SIG-M5 treated with dmso at 0.1 percent for 504 hours (cell line): Measurements from ENCODE around the gene CFAP157.

Experiments
- DNase-seq: peaks from one replicate; lab custom pipeline; 2025; ENCODE audit not compliant: unreplicated experiment; lab: John Stamatoyannopoulos, UW

Gene CFAP157

DNA sequence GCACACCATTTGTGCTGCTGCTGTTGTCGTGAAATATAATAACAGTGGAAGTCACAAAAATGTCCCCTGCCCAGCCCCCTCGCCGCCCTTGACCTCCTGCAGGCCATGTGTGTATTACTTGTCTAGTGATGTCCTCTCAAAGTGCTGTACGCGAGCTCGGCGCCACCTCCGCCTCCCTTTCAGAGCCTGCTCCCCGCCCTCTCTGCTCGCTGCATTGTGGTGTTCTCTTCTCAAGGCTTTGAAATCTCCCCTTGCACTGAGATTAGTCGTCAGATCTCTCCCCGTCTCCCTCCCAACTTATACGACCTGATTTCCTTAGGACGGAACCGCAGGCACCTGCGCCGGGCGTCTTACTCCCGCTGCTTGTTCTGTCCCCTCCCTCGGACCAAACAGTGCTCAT, 14.7 kb upstream of the CFAP157 start:
- DNase-seq: no peak

- DNase-seq: no peak
Measured at GRCh38 chr9:127693143-127693542, 13.6 kb upstream of the CFAP157 start.

- no peak for DNase-seq
Measured at GRCh38 chr9:127693697-127694096, 13.1 kb upstream of the CFAP157 start.

DNA sequence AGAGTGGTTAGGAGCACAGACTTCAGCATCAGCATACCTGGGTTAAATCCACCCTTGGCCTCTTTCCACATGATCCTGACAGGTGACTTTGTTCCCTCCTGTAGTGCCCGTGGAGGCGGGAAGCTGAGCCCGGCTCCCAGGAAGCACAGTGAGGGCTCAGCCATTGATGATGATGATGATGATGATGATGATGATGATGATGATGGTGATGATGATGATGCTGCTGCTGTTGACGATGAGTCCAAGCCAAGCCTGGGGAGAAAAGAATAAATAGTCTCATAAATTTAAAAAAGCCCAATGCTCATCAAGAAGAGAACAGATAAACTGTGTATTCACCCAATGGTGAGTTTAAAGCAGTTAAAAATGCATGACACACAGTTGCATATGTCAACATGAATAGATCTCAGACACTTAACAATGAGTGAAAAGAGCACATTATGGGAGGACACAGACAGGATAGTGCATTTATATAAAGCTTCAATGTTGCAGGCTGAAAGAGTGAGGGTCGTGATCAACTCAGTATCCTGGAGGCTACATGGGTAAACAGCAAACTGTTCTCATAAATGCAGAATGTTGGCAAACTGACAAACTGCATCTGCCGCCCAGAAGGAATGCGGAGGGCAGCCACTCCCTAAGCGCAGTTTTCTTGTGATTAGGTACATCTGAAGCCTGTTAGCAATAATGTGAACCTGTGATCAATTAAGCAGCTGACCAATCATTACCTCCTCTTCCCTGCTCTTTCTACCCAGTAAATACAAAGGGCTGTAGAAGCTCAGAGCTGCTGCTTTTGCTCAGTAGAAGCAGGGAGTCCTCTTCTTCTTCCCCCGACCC, 11.7 kb upstream of the CFAP157 start:
- DNase-seq: no peak

DNA sequence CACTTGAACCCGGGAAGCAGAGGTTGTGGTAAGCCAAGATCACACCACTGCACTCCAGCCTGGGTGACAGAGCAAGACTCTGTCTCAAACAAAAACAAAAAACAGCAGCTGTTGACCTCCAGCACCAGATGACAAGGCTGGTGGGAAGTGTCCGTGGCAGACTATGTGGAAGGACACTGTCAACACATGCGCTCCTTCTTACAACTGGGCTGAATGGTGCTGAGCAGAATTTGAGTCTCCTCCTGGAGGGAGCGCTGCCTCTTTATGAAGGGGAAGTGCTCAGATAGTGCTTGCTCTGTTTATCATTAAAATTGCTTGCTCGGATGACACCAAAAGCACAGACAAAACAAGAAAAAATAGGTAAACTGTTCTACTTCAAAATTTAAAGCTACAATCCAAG, 9.2 kb upstream of the CFAP157 start:
- no peak for DNase-seq

DNA sequence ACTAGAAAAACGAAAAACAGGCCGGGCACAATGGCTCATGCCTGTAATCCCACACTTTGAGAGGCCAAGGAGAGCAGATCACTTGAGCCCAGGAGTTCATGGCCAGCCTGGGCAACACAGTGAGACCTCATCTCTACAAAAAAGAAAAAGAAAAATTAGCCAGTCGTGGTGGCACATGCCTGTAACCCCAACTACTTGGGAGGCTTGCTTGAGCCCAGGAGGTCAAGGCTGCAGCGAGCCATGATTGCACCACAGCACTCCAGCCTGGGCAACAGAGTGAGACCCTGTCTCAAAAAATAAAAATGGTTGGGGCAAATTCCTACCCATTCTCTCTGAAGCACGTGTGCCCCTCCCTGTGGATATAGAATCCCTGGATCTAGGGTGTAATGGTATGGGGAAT, 8.4 kb upstream of the CFAP157 start:
- DNase-seq: no peak

DNA sequence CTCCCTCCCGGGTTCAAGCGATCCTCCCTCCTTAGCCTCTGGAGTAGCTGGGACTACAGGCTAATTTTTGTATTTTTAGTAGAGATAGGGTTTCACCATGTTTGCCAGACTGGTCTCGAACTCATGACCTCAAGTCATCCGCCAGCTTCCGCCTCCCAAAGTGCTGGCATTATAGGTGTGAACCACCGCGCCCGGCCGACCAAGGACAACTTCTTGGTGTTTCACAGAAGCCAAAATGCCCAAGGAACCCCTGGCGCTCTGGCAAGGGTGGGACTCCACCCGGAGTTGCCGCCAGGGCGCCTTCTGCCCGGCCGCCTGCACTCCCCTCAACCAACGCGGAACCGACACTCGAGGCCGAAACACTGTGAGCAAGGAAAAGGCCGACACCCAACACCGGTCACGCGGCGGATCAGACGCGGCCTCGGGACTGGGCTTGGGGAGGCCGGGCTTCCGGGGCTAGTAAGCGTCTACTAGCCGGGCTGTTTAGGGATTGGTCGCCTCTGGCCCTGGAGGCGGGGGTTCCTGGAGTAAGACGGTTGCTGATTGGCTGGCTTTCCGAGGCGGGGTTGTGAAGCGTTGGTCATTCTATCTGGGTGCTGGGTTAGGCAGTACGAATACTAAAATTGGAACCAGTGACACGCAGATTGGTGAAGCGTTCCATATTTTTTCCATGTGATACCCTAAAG, 7.7 kb upstream of the CFAP157 start:
- peak; percentile 63 for DNase-seq

- no peak for DNase-seq
Measured at GRCh38 chr9:127700140-127700539, 6.6 kb upstream of the CFAP157 start.

GRCh38 chr9:127700594-127701255, 6.1 kb upstream of the CFAP157 start:
- DNase-seq: no peak

DNA sequence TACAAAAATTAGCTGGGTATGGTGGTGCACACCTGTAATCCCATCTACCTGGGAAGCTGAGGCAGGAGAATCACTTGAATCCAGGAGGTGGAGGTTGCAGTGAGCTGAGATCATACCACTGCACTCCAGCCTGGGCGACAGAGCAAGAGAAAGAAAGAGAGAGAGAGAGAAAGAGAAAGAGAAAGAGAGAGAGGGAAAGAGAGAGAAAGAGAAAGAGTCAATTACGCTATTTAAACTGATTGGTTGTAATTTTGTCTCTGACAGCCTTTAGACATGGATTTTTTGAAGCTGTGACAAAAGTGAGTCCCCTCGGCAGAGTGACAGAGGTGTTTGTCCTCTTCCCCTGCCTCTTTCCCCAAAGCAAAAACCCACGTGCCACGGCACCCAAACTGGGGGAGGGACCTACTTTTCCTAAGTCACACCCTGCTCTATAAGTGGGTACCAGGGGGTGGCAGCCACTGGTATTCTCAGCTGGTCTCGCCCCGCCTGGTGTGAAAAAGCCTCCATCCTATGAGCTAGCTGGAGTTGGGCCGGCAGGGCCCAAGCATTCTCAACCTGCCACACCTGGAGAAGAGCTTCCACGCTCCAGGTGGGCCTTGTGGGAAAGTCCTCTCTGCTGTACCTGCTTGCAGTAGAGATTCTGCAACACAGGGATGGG, 3.4 kb upstream of the CFAP157 start:
- no peak for DNase-seq

DNA sequence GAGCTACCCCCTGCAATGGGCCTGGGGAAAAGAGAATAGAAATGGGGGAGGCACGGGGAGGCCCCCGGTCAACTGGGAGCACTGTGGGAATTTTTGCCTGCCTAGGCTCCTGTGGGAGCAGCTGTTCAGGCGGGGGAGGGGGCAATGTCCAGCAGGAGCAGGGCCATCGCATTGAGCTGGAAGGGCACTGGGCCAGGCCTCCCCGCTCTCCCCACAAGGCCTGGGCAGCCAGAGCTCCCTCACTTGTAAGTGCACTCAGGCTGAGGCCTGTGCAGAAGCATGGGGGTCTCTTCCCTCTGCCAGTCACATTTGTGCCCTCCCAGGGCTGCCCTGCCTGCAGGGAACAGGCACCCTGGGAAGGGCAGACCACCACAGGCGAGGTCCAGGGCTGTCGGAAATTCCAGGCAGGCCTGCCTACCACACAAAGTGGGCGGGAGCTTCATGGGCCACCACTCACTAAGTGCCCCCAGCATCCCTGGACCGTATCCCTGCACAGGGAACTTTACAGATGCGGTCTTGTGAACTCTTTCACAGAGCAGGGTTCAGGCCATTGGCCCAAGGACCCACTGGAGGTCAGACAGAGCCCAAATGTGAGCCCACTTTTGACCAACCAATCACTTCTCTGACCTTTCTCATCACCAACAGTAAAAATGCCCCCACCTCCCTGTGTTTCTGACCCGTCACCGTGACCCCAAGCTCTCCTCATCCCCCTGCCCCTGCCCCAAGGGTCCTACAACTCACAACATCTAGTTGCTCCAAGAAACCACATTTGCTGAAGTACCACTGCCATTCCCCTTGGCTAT, 1.0 kb upstream of the CFAP157 start:
- DNase-seq: no peak

- peak; percentile 6 for DNase-seq
Measured at GRCh38 chr9:127707766-127708165, 978 bp downstream of the CFAP157 start.

DNA sequence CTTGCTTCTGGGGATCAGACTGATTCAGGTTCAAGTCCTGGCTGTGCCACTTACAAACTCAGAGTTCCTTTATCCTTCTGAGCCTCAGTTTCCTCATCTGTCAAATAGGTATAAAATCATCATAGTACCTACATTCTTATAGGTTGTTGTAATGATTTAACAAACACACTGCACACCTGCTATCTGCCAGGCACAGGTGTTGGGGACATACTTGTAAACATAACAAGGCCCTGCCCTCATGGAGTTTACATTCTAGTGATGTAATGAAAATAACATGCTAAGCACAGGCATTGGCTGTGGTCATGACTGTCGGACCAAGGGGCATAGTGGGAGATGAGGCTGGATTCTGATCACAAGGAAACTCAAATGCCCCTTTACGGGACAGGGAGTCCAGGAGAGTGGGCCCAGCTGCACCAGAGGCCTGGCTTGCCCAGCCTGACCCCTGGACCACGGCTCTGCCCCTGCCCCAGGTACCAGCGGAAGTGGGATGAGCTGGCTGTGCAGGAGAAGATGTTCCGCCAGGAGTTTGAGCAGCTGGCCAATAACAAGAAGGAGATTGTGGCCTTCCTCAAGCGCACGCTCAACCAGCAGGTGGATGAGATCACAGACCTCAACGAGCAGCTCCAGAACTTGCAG, 2.3 kb downstream of the CFAP157 start:
- DNase-seq: no peak

DNA sequence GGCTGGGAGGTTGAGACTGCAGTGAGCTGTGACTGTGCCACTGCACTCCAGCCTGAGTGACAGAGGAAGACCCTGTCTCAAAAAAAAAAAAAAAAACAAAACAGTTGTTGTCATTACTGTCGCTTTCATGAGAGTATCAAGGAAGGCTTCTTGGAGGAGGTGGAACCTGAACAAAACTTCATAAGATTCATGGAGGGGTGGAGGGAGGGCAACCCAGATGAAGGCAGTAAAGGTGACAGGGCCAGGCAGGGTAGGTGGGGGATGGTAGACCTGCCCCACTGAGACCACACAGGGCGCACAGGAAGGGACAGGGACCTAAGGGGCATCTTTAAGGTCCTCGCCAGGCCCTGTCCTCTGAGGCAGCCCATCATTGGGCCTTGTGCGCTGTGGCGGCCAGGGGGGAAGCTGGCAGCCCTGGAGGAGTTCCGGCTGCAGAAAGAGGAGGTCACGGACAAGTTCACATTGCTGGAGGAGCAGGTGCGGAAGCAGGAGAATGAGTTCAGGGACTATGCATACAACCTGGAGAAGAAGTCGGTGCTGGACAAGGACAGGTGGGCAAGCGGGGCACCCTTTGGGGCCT, 3.5 kb downstream of the CFAP157 start:
- DNase-seq: no peak

DNA sequence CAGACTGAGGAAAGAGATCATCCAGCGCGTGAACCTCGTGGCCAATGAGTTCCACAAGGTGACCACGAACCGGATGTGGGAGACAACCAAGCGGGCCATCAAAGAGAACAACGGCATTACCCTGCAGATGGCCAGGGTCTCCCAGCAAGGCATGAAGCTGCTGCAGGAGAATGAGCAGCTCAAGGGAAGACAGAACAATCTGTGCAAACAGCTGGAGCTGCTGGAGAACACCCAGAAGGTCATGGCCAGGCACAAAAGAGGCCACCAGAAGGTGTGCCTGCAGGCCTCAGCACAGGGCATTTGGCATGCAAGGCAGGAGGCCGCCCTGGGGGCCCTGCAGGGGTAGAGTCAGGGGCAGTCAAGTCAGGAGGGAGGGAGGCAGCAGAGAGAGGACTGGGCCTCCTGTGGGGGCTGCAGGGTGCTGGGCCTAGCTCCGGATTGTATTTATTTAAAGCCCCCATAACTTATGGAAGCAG, 4.5 kb downstream of the CFAP157 start:
- no peak for DNase-seq

DNA sequence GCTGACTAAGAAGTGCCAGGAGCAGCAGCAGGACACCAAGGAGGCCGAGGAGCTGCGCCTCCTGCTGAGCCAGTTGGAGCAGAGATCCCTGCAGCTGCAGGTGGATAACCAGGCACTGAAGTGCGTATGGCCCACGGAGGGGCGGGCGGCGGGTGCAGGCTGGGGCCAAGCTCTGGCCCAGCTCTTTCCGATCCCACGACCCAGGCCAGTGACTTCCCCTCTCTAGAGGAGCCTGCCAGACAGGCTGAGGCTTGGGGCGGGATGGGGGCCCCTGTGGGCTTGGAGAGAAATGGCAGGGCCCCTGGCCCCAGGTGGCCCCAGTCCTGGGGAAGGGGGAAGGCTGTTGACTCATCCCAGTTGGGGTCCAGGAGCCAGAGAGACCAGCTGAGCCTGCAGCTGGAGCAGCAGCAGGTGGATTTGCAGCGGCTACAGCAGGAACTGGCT, 5.1 kb downstream of the CFAP157 start:
- no peak for DNase-seq

DNA sequence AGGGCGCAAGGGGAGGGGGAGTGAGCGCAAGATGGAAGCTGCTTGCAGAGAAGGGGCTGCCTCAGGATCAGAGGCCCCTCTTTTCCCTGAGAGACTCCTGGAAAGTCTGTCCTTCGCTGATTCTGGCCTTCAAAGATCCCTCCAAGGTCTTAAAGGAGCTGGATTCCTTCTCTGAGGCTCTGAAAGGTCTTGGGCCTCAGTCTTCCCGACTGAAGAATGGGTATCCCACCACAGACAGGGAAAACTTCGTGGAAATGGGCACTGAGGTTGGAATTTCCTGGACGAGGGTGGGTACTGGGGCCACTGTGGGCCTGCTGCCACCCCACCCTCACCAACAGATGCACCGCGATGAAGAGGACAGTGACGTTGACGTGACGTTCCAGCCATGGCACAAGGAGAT, 5.6 kb downstream of the CFAP157 start:
- no peak for DNase-seq

- no peak for DNase-seq
Measured at GRCh38 chr9:127712867-127713266, 6.1 kb downstream of the CFAP157 start.

GRCh38 chr9:127714020-127714750, 7.4 kb downstream of the CFAP157 start:
- no peak for DNase-seq
